ENCODE measurements around the gene SDK2. TPM values are rescaled to one million over a fixed set of nuclear protein-coding genes. Genes with fewer than 3 reads are reported as not detected.

The SDK2 gene
- total RNA-seq, 1 experiment from 2014 or later: 0.67 TPM

DNA sequence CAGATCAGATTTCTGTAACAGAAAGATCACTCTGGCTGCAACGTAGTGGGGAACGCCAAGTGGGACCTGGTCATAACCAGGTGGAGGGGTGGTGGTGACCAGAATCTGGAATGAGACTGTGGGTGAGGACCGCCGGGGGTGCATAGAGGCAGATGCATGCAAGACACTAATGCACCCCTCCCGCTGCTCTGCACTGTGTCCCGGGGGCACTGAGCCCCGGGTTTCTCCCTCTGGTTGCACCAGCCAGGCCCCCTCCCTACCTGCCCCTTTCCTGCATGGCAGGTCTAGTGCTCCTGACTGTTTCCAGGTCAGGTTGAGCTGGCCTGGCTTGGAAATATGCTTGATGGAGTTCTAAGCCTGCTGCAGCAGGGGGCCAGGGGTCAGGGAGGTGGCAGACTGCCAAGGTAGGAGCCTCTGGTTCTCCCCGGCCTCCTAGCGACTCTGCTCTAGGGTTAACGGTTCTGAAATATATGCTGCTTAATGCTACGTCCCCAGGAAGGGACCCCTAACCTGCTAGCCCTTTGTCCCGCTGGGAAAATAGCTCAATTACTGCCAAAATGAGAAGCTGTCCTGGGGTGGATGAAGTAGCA is 94.3 kb downstream of the SDK2 start:
- H3K27ac ChIP-seq (ENCODE audit: low read depth, low read length, poor library complexity, severe bottlenecking): no peak overlapping the region
- H3K36me3 ChIP-seq (ENCODE audit: insufficient read depth, low read length, poor library complexity, severe bottlenecking): no peaks in the 10 kb centered on the region
- no peaks in the 10 kb centered on the region for H3K9me3 ChIP-seq (ENCODE audit: low read depth, low read length, poor library complexity, severe bottlenecking)
- intact Hi-C loops (cut with micrococcal nuclease; ENCODE audit: unreplicated experiment): no loop called here
- peaks cover 3% of the 10 kb centered on the region for H3K27me3 ChIP-seq (replicated peaks; ENCODE audit: insufficient read depth, low read depth, low read length, poor library complexity)
- ChIA-PET POLR2A (ENCODE audit: low non-redundant PET) (no interaction called here), CTCF (no interaction called here)
- H3K4me3 ChIP-seq (ENCODE audit: low read depth, low read length, poor library complexity, severe bottlenecking): no peak overlapping the region
- H3K4me1 ChIP-seq (ENCODE audit: insufficient read depth, low read length, poor library complexity, severe bottlenecking): no peaks in the 10 kb centered on the region
- TF ChIP-seq, protein P1, sequence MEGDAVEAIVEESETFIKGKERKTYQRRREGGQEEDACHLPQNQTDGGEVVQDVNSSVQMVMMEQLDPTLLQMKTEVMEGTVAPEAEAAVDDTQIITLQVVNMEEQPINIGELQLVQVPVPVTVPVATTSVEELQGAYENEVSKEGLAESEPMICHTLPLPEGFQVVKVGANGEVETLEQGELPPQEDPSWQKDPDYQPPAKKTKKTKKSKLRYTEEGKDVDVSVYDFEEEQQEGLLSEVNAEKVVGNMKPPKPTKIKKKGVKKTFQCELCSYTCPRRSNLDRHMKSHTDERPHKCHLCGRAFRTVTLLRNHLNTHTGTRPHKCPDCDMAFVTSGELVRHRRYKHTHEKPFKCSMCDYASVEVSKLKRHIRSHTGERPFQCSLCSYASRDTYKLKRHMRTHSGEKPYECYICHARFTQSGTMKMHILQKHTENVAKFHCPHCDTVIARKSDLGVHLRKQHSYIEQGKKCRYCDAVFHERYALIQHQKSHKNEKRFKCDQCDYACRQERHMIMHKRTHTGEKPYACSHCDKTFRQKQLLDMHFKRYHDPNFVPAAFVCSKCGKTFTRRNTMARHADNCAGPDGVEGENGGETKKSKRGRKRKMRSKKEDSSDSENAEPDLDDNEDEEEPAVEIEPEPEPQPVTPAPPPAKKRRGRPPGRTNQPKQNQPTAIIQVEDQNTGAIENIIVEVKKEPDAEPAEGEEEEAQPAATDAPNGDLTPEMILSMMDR (conservative IDR thresholded peaks at IDR 0.05; ENCODE audit: low read depth, low read length): no peak
- no peak for TF ChIP-seq EZH2 (IDR thresholded peaks at IDR 0.05; ENCODE audit: borderline replicate concordance, low read depth, low read length, poor library complexity, severe bottlenecking)
- BruUV-seq (replicated peaks): no TSS peak
- no peak for DNase-seq (ENCODE audit: low spot score)

DNA sequence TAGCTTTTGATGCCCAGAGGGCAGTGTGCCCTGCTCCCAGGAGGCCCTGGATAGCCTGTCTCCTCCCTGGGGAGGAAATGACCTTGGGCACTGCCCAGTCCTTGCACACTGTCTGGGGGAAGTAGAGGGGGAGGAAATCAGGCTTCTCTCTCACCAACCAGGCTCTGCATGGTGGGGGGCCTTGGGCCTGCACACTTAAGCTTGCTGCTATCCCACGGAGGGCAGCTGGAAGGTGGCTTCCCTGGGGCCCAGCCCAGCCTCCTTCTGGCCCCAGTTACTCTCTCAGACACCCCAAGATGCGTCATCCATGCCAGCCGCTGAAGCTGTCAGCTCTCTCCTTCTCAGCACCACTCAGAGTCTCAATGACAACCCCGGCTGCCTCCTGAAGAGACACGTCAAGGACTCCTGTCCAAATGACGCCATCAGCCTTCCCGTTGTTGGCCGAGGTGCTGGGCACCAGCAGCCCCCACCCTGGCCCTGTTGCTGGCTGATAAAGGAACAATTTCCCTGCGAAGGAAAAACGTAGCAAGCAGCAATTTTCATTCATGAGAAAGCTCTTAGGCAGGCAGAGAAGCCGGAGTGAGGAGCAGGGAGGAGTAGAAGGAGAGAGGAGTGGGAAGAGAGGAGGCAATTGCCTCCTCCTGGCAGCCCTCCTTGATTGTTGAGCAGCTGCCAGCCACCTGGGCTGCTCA is 95.5 kb downstream of the SDK2 start:
- no peak for DNase-seq (ENCODE audit: low spot score)
- peaks cover 3% of the 10 kb centered on the region for H3K27me3 ChIP-seq (replicated peaks; ENCODE audit: insufficient read depth, low read depth, low read length, poor library complexity)
- H3K27ac ChIP-seq (ENCODE audit: low read depth, low read length, poor library complexity, severe bottlenecking): no peak overlapping the region
- no TSS peak for BruUV-seq (replicated peaks)
- H3K4me1 ChIP-seq (ENCODE audit: insufficient read depth, low read length, poor library complexity, severe bottlenecking): no peaks in the 10 kb centered on the region
- TF ChIP-seq EZH2 (IDR thresholded peaks at IDR 0.05; ENCODE audit: borderline replicate concordance, low read depth, low read length, poor library complexity, severe bottlenecking): no peak
- TF ChIP-seq, protein P1 (conservative IDR thresholded peaks at IDR 0.05; ENCODE audit: low read depth, low read length): no peak
- H3K4me3 ChIP-seq (ENCODE audit: low read depth, low read length, poor library complexity, severe bottlenecking): no peak overlapping the region
- H3K9me3 ChIP-seq (ENCODE audit: low read depth, low read length, poor library complexity, severe bottlenecking): no peaks in the 10 kb centered on the region
- intact Hi-C loops (cut with micrococcal nuclease; ENCODE audit: unreplicated experiment): no loop called here
- no peaks in the 10 kb centered on the region for H3K36me3 ChIP-seq (ENCODE audit: insufficient read depth, low read length, poor library complexity, severe bottlenecking)
- CTCF ChIA-PET: no interaction called here
- POLR2A ChIA-PET (ENCODE audit: low non-redundant PET): no interaction called here

DNA sequence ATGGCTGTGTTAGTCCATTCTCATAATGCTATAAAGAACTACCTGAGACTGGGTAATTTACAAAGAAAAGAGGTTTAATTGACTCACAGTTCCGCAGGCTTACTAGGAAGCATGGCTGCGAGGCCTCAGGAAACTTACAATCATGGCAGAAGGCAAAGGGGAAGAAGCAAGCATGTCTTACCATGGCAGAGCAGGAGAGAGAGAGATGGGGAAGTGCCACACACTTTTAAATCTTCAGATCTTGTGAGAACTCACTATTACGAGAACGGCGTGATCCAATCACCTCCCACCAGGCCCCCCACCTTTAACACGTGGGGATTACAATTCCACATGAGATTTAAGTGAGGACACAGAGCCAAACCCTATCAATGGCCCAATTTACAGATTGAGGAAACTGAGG is 96.5 kb downstream of the SDK2 start:
- Histone ChIP-seq H3K4me1 (ENCODE audit: insufficient read depth, low read length, poor library complexity, severe bottlenecking) (no peaks in the 10 kb centered on the region), H3K27me3 (replicated peaks; ENCODE audit: insufficient read depth, low read depth, low read length, poor library complexity) (peaks cover 3% of the 10 kb centered on the region), H3K27ac (ENCODE audit: low read depth, low read length, poor library complexity, severe bottlenecking) (no peak overlapping the region), H3K9me3 (ENCODE audit: low read depth, low read length, poor library complexity, severe bottlenecking) (no peaks in the 10 kb centered on the region), H3K36me3 (ENCODE audit: insufficient read depth, low read length, poor library complexity, severe bottlenecking) (no peaks in the 10 kb centered on the region), H3K4me3 (ENCODE audit: low read depth, low read length, poor library complexity, severe bottlenecking) (no peak overlapping the region)
- intact Hi-C loops (cut with micrococcal nuclease; ENCODE audit: unreplicated experiment): no loop called here
- no peak for TF ChIP-seq EZH2 (IDR thresholded peaks at IDR 0.05; ENCODE audit: borderline replicate concordance, low read depth, low read length, poor library complexity, severe bottlenecking)
- TF ChIP-seq, protein P1 (conservative IDR thresholded peaks at IDR 0.05; ENCODE audit: low read depth, low read length): no peak
- no peak for DNase-seq (ENCODE audit: low spot score)
- BruUV-seq (replicated peaks): no TSS peak
- ChIA-PET POLR2A (ENCODE audit: low non-redundant PET) (no interaction called here), CTCF (no interaction called here)
